ENCODE results near the gene MLST8. TPM values are rescaled to one million over a fixed set of nuclear protein-coding genes. Genes with fewer than 3 reads are reported as not detected.
"Not testable (repeated sequence)": the region's sequence is repeated elsewhere in the genome, so short reads cannot be mapped to it uniquely, and the experiment has no call there.

Gene MLST8
- total RNA-seq, 1 donor from 2014 or later = 38.7 TPM

DNA sequence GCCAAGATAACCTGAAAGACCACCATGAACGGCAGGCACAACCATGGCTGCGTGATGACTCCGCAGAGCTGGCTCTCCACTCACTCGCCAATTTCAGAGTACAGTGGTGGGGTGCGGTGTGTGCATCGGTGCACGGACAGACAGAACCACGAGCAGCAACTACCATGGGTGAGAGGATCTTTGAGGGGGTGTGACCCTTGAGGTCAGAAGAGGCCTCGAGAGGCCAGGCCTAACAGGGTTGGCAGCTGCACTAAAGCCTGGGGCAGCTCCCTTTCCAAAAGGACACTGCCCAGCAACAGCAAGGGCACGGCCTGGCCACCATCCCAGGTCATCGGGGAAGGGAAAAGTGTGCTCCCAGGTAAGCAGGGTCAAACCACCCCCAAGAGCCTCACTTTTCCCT, 48.0 kb downstream of the MLST8 start:
- intact Hi-C loops (cut with micrococcal nuclease) = loop anchor here (5.0 to 10.0 kb wide), 2 partner anchors 234 to 388 kb away; no protein-coding TSS in a partner anchor
- peak overlapping the region; percentile 55 for H3K4me3 Mint-ChIP-seq
- TF ChIP-seq, protein P1, sequence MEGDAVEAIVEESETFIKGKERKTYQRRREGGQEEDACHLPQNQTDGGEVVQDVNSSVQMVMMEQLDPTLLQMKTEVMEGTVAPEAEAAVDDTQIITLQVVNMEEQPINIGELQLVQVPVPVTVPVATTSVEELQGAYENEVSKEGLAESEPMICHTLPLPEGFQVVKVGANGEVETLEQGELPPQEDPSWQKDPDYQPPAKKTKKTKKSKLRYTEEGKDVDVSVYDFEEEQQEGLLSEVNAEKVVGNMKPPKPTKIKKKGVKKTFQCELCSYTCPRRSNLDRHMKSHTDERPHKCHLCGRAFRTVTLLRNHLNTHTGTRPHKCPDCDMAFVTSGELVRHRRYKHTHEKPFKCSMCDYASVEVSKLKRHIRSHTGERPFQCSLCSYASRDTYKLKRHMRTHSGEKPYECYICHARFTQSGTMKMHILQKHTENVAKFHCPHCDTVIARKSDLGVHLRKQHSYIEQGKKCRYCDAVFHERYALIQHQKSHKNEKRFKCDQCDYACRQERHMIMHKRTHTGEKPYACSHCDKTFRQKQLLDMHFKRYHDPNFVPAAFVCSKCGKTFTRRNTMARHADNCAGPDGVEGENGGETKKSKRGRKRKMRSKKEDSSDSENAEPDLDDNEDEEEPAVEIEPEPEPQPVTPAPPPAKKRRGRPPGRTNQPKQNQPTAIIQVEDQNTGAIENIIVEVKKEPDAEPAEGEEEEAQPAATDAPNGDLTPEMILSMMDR (IDR thresholded peaks at IDR 0.05) = no peak
- ATAC-seq (ENCODE audit: low read depth) = peak; percentile 15
- peak overlapping the region; percentile 90 for H3K27ac Mint-ChIP-seq
- DNase-seq = no peak
- peaks cover 51% of the 10 kb centered on the region for H3K36me3 Mint-ChIP-seq (ENCODE audit: low read depth)
- CTCF ChIA-PET = interaction anchor here (2.7 kb wide), 1 partner anchor 58 kb away, joined by 34 read pairs; no protein-coding TSS in a partner anchor
- no peaks in the 10 kb centered on the region for H3K9me3 Mint-ChIP-seq
- POLR2A ChIA-PET = interaction anchor here (2.0 to 4.0 kb wide), 2 partner anchors 100 to 254 kb away, joined by 6 to 61 read pairs; partner anchors contain the start of gene TRAF7
- H3K27me3 Mint-ChIP-seq = no peaks in the 10 kb centered on the region
- peaks cover 38% of the 10 kb centered on the region for H3K4me1 Mint-ChIP-seq

- ATAC-seq (ENCODE audit: low read depth) (no peak), DNase-seq (no peak)
- intact Hi-C loops (cut with micrococcal nuclease) = loop anchor here (10.0 kb wide), 1 partner anchor 392 kb away; no protein-coding TSS in a partner anchor
- POLR2A ChIA-PET = interaction anchor here (0.7 to 0.8 kb wide), 2 partner anchors 14 to 18 kb away, joined by 3 read pairs; no protein-coding TSS in a partner anchor
- no peaks in the 10 kb centered on the region for H3K27me3 Mint-ChIP-seq
- peaks cover 28% of the 10 kb centered on the region for H3K4me1 Mint-ChIP-seq
- peaks cover 76% of the 10 kb centered on the region for H3K36me3 Mint-ChIP-seq (ENCODE audit: low read depth)
- CTCF ChIA-PET = no interaction called here
- no peak overlapping the region for H3K27ac Mint-ChIP-seq
- H3K4me3 Mint-ChIP-seq = no peak overlapping the region
- H3K9me3 Mint-ChIP-seq = no peaks in the 10 kb centered on the region
- TF ChIP-seq, protein P1 (IDR thresholded peaks at IDR 0.05) = no peak
Observed at GRCh38 chr16:2256531-2257140, 51.4 kb downstream of the MLST8 start.

- TF ChIP-seq, protein P1 (IDR thresholded peaks at IDR 0.05) = no peak
- ChIA-PET POLR2A (interaction anchor here (0.8 kb wide), 1 partner anchor 13 kb away, joined by 3 read pairs; no protein-coding TSS in a partner anchor), CTCF (no interaction called here)
- intact Hi-C loops (cut with micrococcal nuclease) = loop anchor here (10.0 kb wide), 1 partner anchor 393 kb away; no protein-coding TSS in a partner anchor
- DNase-seq (no peak), ATAC-seq (ENCODE audit: low read depth) (no peak)
- Mint-ChIP-seq H3K4me1 (peaks cover 17% of the 10 kb centered on the region), H3K4me3 (no peak overlapping the region), H3K27me3 (no peaks in the 10 kb centered on the region), H3K9me3 (no peaks in the 10 kb centered on the region), H3K27ac (no peak overlapping the region), H3K36me3 (ENCODE audit: low read depth) (peaks cover 86% of the 10 kb centered on the region)
Observed at GRCh38 chr16:2257726-2258125, 52.5 kb downstream of the MLST8 start.

DNA sequence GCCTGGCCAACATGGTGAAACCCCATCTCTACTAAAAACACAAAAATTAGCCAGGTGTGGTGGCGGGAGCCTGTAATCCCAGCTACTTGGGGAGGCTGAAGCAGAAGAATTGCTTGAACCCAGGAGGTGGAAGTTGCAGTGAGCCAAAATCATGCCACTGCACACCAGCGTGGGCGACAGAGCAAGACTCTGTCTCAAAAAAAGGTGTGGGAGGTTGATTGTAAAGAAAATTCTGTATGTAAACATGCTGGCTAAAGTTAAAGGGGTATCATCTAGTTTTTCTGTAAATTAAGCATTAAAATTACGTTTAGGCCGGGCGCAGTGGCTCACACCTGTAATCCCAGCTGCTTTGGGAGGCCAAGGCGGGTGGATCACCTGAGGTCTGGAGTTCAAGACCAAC, 53.3 kb downstream of the MLST8 start:
- POLR2A ChIA-PET = interaction anchor here (0.7 kb wide), 1 partner anchor 500 kb away, joined by 4 read pairs; no protein-coding TSS in a partner anchor
- CTCF ChIA-PET; H3K27ac Mint-ChIP-seq; H3K27me3 Mint-ChIP-seq; H3K4me3 Mint-ChIP-seq; DNase-seq; H3K9me3 Mint-ChIP-seq; H3K4me1 Mint-ChIP-seq; ATAC-seq (ENCODE audit: low read depth): not testable (repeated sequence)
- peaks cover 86% of the 10 kb centered on the region for H3K36me3 Mint-ChIP-seq (ENCODE audit: low read depth)
- intact Hi-C loops (cut with micrococcal nuclease) = loop anchor here (10.0 kb wide), 1 partner anchor 394 kb away; no protein-coding TSS in a partner anchor

Other genes with a start within 250 kb of the MLST8 start
- 77.4 and 92.5 TPM in 2 replicates for gene NDUFB10, start 245.9 kb upstream of the MLST8 start, total RNA-seq
- 5,116 and 5,913 TPM in 2 replicates for gene RPS2, start 240.6 kb upstream of the MLST8 start, total RNA-seq
- gene RNF151, start 238.6 kb upstream of the MLST8 start, total RNA-seq = not detected in 2 replicates
- 41.8 and 44.2 TPM in 2 replicates for gene TBL3, start 233.4 kb upstream of the MLST8 start, total RNA-seq
- gene NOXO1, start 224.0 kb upstream of the MLST8 start, total RNA-seq = 0.37 and 0.73 TPM in 2 replicates
- 31.6 and 39.4 TPM in 2 replicates for gene GFER, start 221.3 kb upstream of the MLST8 start, total RNA-seq
- 10.0 and 11.3 TPM in 2 replicates for gene SYNGR3, start 215.5 kb upstream of the MLST8 start, total RNA-seq
- 56.4 and 59.3 TPM in 2 replicates for gene ZNF598, start 195.6 kb upstream of the MLST8 start, total RNA-seq
- 1.5 and 1.7 TPM in 2 replicates for gene NPW, start 185.7 kb upstream of the MLST8 start, total RNA-seq
- 0.56 and 0.93 TPM in 2 replicates for gene NHERF2, start 178.6 kb upstream of the MLST8 start, total RNA-seq
- gene NTHL1, start 157.6 kb upstream of the MLST8 start, total RNA-seq = 10.5 and 11.5 TPM in 2 replicates
- 130 and 139 TPM in 2 replicates for gene TSC2, start 157.5 kb upstream of the MLST8 start, total RNA-seq
- gene PKD1, start 69.6 kb upstream of the MLST8 start, total RNA-seq = 58.6 and 84.2 TPM in 2 replicates
- gene RAB26, start 56.8 kb upstream of the MLST8 start, total RNA-seq = 0.61 TPM in 1 of 2 replicates, not detected in the other
- gene TRAF7, start 49.7 kb upstream of the MLST8 start, total RNA-seq = 72.7 and 78.1 TPM in 2 replicates
- gene CASKIN1, start 8.8 kb upstream of the MLST8 start, total RNA-seq = not detected in 2 replicates
- gene BRICD5, start 5.4 kb downstream of the MLST8 start, total RNA-seq = 4.9 and 5.1 TPM in 2 replicates
- gene PGP, start 9.4 kb downstream of the MLST8 start, total RNA-seq = 9.9 and 10.4 TPM in 2 replicates
- 29.9 and 31.3 TPM in 2 replicates for gene E4F1, start 18.1 kb downstream of the MLST8 start, total RNA-seq
- 1.2 and 1.3 TPM in 2 replicates for gene DNASE1L2, start 31.0 kb downstream of the MLST8 start, total RNA-seq
- 38.1 and 43.0 TPM in 2 replicates for gene ECI1, start 46.1 kb downstream of the MLST8 start, total RNA-seq
- gene RNPS1, start 62.7 kb downstream of the MLST8 start, total RNA-seq = 228 and 232 TPM in 2 replicates
- gene ABCA3, start 135.3 kb downstream of the MLST8 start, total RNA-seq = 2.4 and 3.1 TPM in 2 replicates
- 5.3 and 5.5 TPM in 2 replicates for gene CCNF, start 224.0 kb downstream of the MLST8 start, total RNA-seq